MCF 10A (cell line): ENCODE measurements around the gene STRIP2. TPM values are rescaled to one million over a fixed set of nuclear protein-coding genes. Genes with fewer than 3 reads are reported as not detected.

Source experiments
- BruUV-seq: library from RNA; stranded (reverse); fragments of 400-500 nt; replicated peaks from 2 replicates; lab custom pipeline; 2021; lab: Mats Ljungman, UMichigan
- CTCF ChIA-PET: fragments of 300-600 bp; sonication (Branson Sonifier 250); formaldehyde crosslinking; extraction: SDS; loops from one replicate; lab custom pipeline; 2021; ENCODE audit warnings: antibody characterized with exemption, inconsistent platforms; lab: Yijun Ruan, JAX
- POLR2A ChIA-PET: fragments of 300-600, 350-650 bp; sonication (Branson Sonifier 250); formaldehyde crosslinking; extraction: SDS; loops from one replicate; lab custom pipeline; 2020; ENCODE audit warnings: antibody characterized with exemption, inconsistent platforms; lab: Yijun Ruan, JAX
- DNase-seq: peaks from one replicate; pipeline ENCODE4 v3.0.0-alpha.2; 2018; ENCODE audit not compliant: unreplicated experiment
- H3K27ac Mint-ChIP-seq: one replicate; pipeline ENCODE4 v1.8.0; 2022; ENCODE audit warnings: mild to moderate bottlenecking, low read depth, mixed read lengths; ENCODE audit not compliant: unreplicated experiment
- H3K27me3 Mint-ChIP-seq: one replicate; pipeline ENCODE4 v1.8.0; 2022; ENCODE audit warnings: mixed read lengths; ENCODE audit not compliant: insufficient read depth, unreplicated experiment
- H3K36me3 Mint-ChIP-seq: one replicate; pipeline ENCODE4 v1.8.0; 2022; ENCODE audit warnings: mild to moderate bottlenecking, moderate library complexity, mixed read lengths; ENCODE audit not compliant: insufficient read depth, unreplicated experiment
- H3K4me1 Mint-ChIP-seq: one replicate; pipeline ENCODE4 v1.8.0; 2022; ENCODE audit warnings: mixed read lengths; ENCODE audit not compliant: insufficient read depth, unreplicated experiment
- H3K4me3 Mint-ChIP-seq: one replicate; pipeline ENCODE4 v1.8.0; 2022; ENCODE audit warnings: mild to moderate bottlenecking, moderate library complexity, mixed read lengths; ENCODE audit not compliant: unreplicated experiment
- H3K9me3 Mint-ChIP-seq: one replicate; pipeline ENCODE4 v1.8.0; 2022; ENCODE audit warnings: mixed read lengths; ENCODE audit not compliant: unreplicated experiment
- intact Hi-C: fragments of 100-400 bp; cut with micrococcal nuclease; formaldehyde crosslinking; loops from 2 replicates; pipeline ENCODE4 v1.14.1; 2022
- total RNA-seq: library from RNA; stranded (reverse); gene quantifications from 2 replicates; pipeline ENCODE4 v1.2.3, GENCODE V29; 2022
- TF ChIP-seq, protein P1 (sequence below): fragments of 200-600 bp; IDR thresholded peaks from one replicate; pipeline ENCODE4 v1.8.0; 2022; ENCODE audit warnings: antibody characterized with exemption, mild to moderate bottlenecking; ENCODE audit not compliant: unreplicated experiment

The STRIP2 gene
- total RNA-seq, 1 experiment from 2014 or later = 6.3 TPM

DNA sequence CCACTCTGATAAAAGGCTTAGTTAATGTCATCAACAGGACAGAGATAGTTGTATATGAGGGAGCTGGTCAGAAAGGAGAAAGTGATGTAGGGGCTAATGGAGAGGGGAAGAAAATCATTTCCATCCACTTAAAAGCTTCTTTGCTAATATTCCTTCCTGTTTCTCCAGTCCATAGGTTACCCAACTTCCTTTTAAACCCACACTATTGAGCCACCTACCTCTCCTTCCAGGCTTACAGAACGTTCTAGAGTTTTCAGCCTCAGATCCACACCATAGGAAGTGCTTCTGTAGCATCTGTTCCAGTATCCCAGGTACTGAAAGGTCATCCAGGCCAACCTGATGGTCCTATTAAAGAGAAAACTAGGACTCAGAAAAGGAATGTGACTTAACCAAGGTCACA, 28.2 kb downstream of the STRIP2 start:
- intact Hi-C loops = no loop called here
- Mint-ChIP-seq H3K27ac (no peak overlapping the region), H3K9me3 (no peaks in the 10 kb centered on the region), H3K27me3 (no peaks in the 10 kb centered on the region), H3K4me1 (no peaks in the 10 kb centered on the region), H3K4me3 (no peak overlapping the region), H3K36me3 (peaks cover 18% of the 10 kb centered on the region)
- POLR2A ChIA-PET = no interaction called here
- CTCF ChIA-PET = interaction anchor here (0.6 to 3.0 kb wide), 6 partner anchors 9 to 182 kb away, joined by 3 to 9 read pairs (median 4); no protein-coding TSS in a partner anchor
- TF ChIP-seq, protein P1, sequence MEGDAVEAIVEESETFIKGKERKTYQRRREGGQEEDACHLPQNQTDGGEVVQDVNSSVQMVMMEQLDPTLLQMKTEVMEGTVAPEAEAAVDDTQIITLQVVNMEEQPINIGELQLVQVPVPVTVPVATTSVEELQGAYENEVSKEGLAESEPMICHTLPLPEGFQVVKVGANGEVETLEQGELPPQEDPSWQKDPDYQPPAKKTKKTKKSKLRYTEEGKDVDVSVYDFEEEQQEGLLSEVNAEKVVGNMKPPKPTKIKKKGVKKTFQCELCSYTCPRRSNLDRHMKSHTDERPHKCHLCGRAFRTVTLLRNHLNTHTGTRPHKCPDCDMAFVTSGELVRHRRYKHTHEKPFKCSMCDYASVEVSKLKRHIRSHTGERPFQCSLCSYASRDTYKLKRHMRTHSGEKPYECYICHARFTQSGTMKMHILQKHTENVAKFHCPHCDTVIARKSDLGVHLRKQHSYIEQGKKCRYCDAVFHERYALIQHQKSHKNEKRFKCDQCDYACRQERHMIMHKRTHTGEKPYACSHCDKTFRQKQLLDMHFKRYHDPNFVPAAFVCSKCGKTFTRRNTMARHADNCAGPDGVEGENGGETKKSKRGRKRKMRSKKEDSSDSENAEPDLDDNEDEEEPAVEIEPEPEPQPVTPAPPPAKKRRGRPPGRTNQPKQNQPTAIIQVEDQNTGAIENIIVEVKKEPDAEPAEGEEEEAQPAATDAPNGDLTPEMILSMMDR = no peak
- BruUV-seq = no TSS peak
- no peak for DNase-seq

DNA sequence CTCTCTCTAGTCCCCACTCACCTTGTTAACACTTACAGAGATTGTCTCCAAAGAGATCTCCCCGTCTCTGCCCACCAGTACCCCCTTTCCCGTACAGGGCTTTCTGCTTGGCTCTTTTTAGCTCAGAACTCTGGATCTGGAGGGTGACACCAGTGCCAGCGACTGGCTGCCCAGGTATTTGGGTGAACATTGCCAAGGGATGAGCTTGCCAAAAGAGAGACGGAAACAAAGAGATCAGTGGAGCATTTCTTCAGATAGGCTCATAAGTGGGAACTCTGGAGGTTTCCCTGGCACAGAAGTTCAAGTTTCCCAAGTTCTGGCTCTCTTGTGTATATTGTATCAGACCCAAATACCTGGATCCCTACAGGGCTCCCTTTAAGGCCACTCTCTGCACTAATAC, 30.0 kb downstream of the STRIP2 start:
- POLR2A ChIA-PET = no interaction called here
- H3K27me3 Mint-ChIP-seq = no peaks in the 10 kb centered on the region
- H3K4me1 Mint-ChIP-seq = no peaks in the 10 kb centered on the region
- BruUV-seq = no TSS peak
- intact Hi-C loops = no loop called here
- H3K36me3 Mint-ChIP-seq = peaks cover 18% of the 10 kb centered on the region
- H3K4me3 Mint-ChIP-seq = no peak overlapping the region
- H3K27ac Mint-ChIP-seq = no peak overlapping the region
- no peaks in the 10 kb centered on the region for H3K9me3 Mint-ChIP-seq
- CTCF ChIA-PET = interaction anchor here (0.6 to 11.7 kb wide), 6 partner anchors 17 to 246 kb away, joined by 4 to 179 read pairs (median 6); no protein-coding TSS in a partner anchor
- TF ChIP-seq, protein P1 = no peak
- DNase-seq = no peak

DNA sequence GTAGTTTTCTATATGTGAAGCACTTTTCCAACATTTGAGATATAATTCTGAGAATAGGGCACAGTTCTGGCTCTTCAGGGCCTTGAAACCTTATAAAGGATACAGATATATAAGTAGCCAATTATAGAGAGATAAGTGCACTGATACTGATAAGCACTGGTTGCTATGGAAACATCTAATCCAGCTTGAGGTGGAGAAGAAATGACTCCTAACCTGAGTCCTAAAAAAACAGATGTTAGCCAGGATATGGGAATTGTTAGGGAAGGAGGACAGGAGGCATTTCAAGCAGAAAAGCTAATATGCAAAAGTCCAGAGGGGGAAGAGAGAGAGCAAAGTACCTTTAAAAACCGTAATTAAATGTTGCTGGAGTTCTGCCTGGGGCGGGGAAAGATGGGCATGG, 30.8 kb downstream of the STRIP2 start:
- DNase-seq = no peak
- intact Hi-C loops = no loop called here
- H3K4me1 Mint-ChIP-seq = no peaks in the 10 kb centered on the region
- H3K4me3 Mint-ChIP-seq = no peak overlapping the region
- H3K27ac Mint-ChIP-seq = no peak overlapping the region
- no peaks in the 10 kb centered on the region for H3K27me3 Mint-ChIP-seq
- CTCF ChIA-PET = interaction anchor here (0.6 to 11.7 kb wide), 7 partner anchors 16 to 247 kb away, joined by 4 to 179 read pairs (median 5); no protein-coding TSS in a partner anchor
- no peaks in the 10 kb centered on the region for H3K9me3 Mint-ChIP-seq
- POLR2A ChIA-PET = interaction anchor here (0.6 kb wide), 1 partner anchor 918 kb away, joined by 3 read pairs; no protein-coding TSS in a partner anchor
- BruUV-seq = no TSS peak
- TF ChIP-seq, protein P1 = no peak
- H3K36me3 Mint-ChIP-seq = peaks cover 18% of the 10 kb centered on the region

DNA sequence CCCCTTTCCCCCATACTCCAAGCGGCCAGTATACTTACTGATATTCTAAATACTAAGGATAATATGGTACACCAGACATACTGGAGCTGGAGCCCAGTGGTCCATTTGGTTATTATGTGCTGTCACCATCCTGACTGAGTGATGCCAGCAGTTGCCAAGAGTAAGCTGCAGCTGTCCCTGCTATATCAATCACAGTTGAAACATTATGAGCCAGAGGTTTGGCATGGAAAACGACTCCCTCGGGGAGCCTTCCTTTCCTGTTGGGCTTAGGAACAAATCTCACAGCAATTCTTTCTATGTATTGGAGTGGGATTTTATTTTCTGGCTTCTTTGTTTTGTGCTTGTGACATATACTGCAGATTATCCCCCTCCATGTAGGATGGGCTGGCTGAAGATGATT, 32.6 kb downstream of the STRIP2 start:
- no peak overlapping the region for H3K27ac Mint-ChIP-seq
- CTCF ChIA-PET = interaction anchor here (3.5 to 11.7 kb wide), 2 partner anchors 98 to 249 kb away, joined by 14 to 179 read pairs; no protein-coding TSS in a partner anchor
- POLR2A ChIA-PET = no interaction called here

More for the DNA sequence above, 32.6 kb downstream of the STRIP2 start:
- no TSS peak for BruUV-seq
- peaks cover 23% of the 10 kb centered on the region for H3K36me3 Mint-ChIP-seq
- TF ChIP-seq, protein P1 = no peak
- H3K27me3 Mint-ChIP-seq = no peaks in the 10 kb centered on the region
- no peak overlapping the region for H3K4me3 Mint-ChIP-seq
- H3K4me1 Mint-ChIP-seq = no peaks in the 10 kb centered on the region
- H3K9me3 Mint-ChIP-seq = no peaks in the 10 kb centered on the region
- DNase-seq = no peak
- intact Hi-C loops = no loop called here
